ENCODE results near the gene JARID2.

Gene JARID2

GRCh38 chr6:15239616-15240364 is 6.1 kb upstream of the JARID2 start:
- Mint-ChIP-seq H3K36me3 (ENCODE audit: insufficient read depth) (no peaks in the 10 kb centered on the region), H3K4me3 (no peak overlapping the region), H3K27me3 (peaks cover 8% of the 10 kb centered on the region in 2 donors), H3K27ac (no peak overlapping the region), H3K4me1 (ENCODE audit: low read depth in 2 of 2) (peaks cover 0 to 2% of the 10 kb centered on the region in 2 donors), H3K9me3 (no peaks in the 10 kb centered on the region)
- DNase-seq = no peak
- no peak for ATAC-seq (replicated peaks)

DNA sequence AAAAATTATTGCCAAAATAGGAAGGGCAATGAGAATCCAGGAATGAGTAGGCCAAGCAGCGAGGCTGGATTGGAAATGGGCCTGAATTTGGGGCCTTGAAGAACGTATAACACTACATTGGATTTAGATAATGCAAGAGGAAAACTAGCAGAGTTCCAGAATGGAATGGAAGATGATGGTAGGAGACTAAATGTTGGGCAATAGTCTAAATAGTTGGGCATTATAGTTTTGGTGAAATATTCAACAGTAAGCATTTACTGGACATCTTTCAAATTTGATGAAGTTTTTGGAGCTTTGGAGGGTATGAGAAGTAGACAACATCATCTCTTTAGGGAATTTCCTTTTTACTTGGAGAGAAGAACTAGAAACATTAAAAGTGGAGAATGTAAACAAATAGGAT is 3.4 kb upstream of the JARID2 start:
- DNase-seq = no peak

GRCh38 chr6:15242937-15243614 is 2.8 kb upstream of the JARID2 start:
- H3K4me3 Mint-ChIP-seq = no peak overlapping the region
- ATAC-seq (replicated peaks) = no peak
- no peak overlapping the region for H3K27ac Mint-ChIP-seq
- H3K36me3 Mint-ChIP-seq (ENCODE audit: insufficient read depth) = peaks cover 27% of the 10 kb centered on the region
- H3K9me3 Mint-ChIP-seq = no peaks in the 10 kb centered on the region
- peaks cover 13 to 17% of the 10 kb centered on the region in 2 donors for H3K4me1 Mint-ChIP-seq (ENCODE audit: low read depth in 2 of 2)
- no peak for DNase-seq
- peaks cover 0 to 8% of the 10 kb centered on the region in 2 donors for H3K27me3 Mint-ChIP-seq

More for the DNA sequence above, 3.4 kb upstream of the JARID2 start:
- H3K36me3 Mint-ChIP-seq (ENCODE audit: insufficient read depth) = peaks cover 21% of the 10 kb centered on the region
- no peak for ATAC-seq (replicated peaks)
- H3K4me1 Mint-ChIP-seq (ENCODE audit: low read depth in 2 of 2) = peaks cover 12 to 14% of the 10 kb centered on the region in 2 donors
- H3K4me3 Mint-ChIP-seq = no peak overlapping the region
- no peaks in the 10 kb centered on the region for H3K9me3 Mint-ChIP-seq
- H3K27me3 Mint-ChIP-seq = peaks cover 0 to 8% of the 10 kb centered on the region in 2 donors
- H3K27ac Mint-ChIP-seq = no peak overlapping the region

GRCh38 chr6:15243910-15244619 is 1.8 kb upstream of the JARID2 start:
- H3K27ac Mint-ChIP-seq = peak overlapping the region; percentile 90 to 97
- H3K4me1 Mint-ChIP-seq (ENCODE audit: low read depth in 2 of 2) = peaks cover 15 to 21% of the 10 kb centered on the region in 2 donors
- peaks cover 0 to 7% of the 10 kb centered on the region in 2 donors for H3K27me3 Mint-ChIP-seq
- no peaks in the 10 kb centered on the region for H3K9me3 Mint-ChIP-seq
- ATAC-seq (replicated peaks) = no peak
- no peak for DNase-seq
- peak overlapping the region; percentile 96 to 97 for H3K4me3 Mint-ChIP-seq
- H3K36me3 Mint-ChIP-seq (ENCODE audit: insufficient read depth) = peaks cover 37% of the 10 kb centered on the region

- peak; percentile 58 to 62 (median 59) for DNase-seq
Measured at GRCh38 chr6:15244620-15245360, 1.1 kb upstream of the JARID2 start.

GRCh38 chr6:15246217-15246665 is 372 bp downstream of the JARID2 start:
- peaks cover 27 to 41% of the 10 kb centered on the region in 2 donors for H3K4me1 Mint-ChIP-seq (ENCODE audit: low read depth in 2 of 2)
- peaks cover 48% of the 10 kb centered on the region for H3K36me3 Mint-ChIP-seq (ENCODE audit: insufficient read depth)
- DNase-seq (no peak), ATAC-seq (replicated peaks) (no peak)
- peak overlapping the region; percentile 96 to 97 for H3K4me3 Mint-ChIP-seq
- H3K27me3 Mint-ChIP-seq = no peaks in the 10 kb centered on the region
- H3K27ac Mint-ChIP-seq = peak overlapping the region; percentile 90 to 97
- no peaks in the 10 kb centered on the region for H3K9me3 Mint-ChIP-seq

More at GRCh38 chr6:15244620-15245360, 1.1 kb upstream of the JARID2 start:
- Mint-ChIP-seq H3K4me3 (peak overlapping the region; percentile 96 to 97), H3K36me3 (ENCODE audit: insufficient read depth) (peaks cover 42% of the 10 kb centered on the region), H3K27ac (peak overlapping the region; percentile 90 to 97), H3K9me3 (no peaks in the 10 kb centered on the region), H3K27me3 (no peaks in the 10 kb centered on the region), H3K4me1 (ENCODE audit: low read depth in 2 of 2) (peaks cover 22 to 27% of the 10 kb centered on the region in 2 donors)
- peak; percentile 19 for ATAC-seq (replicated peaks)

GRCh38 chr6:15246666-15247499 is 1.0 kb downstream of the JARID2 start:
- Mint-ChIP-seq H3K27me3 (no peaks in the 10 kb centered on the region), H3K27ac (peak overlapping the region; percentile 90 to 97), H3K4me3 (peak overlapping the region; percentile 96 to 97), H3K36me3 (ENCODE audit: insufficient read depth) (peaks cover 48% of the 10 kb centered on the region), H3K4me1 (ENCODE audit: low read depth in 2 of 2) (peaks cover 32 to 48% of the 10 kb centered on the region in 2 donors), H3K9me3 (no peaks in the 10 kb centered on the region)
- peak; percentile 15 to 24 (median 22) for DNase-seq
- no peak for ATAC-seq (replicated peaks)

DNA sequence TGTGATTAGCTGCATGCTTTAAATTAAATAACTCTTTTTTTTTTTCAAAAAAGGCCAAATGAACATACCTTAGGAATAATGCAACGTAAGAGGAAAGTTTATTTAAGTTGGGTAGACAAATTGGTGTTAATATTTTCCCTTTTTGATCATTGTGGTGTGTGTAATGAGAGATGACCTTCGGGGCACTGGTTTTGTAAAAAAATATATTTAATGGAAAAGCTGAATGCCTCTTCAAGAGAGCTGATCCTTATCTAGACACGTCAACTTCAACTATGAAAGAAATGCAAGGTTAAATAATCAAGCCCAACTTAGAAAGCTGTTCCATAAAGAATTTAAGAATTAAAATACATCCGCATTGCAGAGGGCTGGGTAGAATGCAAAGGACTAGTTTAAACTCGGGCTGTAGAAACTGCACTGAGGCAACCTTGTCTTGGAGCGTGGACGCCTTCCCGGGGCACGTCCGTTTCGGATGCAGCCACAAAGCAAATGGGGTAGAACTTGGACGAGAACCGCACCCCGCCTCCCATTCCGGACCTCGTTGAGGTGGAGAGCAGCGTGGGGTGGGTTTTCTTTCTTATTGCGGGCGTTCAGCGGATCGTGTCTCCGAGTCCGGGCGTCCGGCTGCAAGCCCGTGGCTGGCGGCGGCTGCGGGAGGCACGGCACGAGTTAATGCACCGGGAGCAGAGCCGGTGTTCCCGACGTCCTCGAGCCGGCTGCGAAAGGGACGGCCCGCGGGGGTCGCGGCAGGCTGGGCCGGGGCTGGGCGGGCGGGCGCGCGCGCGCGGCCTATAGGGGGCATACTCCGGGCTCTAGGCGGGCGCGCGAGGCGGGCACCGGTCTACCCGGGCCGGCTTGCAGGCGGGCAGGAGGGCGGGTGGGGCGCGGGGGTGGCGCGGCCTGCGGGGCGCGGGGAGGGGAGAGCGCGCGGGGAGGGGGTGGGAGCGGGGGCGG is 1.9 kb downstream of the JARID2 start:
- Mint-ChIP-seq H3K9me3 (no peaks in the 10 kb centered on the region), H3K27ac (peak overlapping the region; percentile 99 to 100), H3K36me3 (ENCODE audit: insufficient read depth) (peaks cover 48% of the 10 kb centered on the region), H3K4me3 (peak overlapping the region; percentile 96 to 97), H3K4me1 (ENCODE audit: low read depth in 2 of 2) (peaks cover 38 to 57% of the 10 kb centered on the region in 2 donors), H3K27me3 (no peaks in the 10 kb centered on the region)
- peak; percentile 16 for ATAC-seq (replicated peaks)
- DNase-seq = peak; percentile 38 to 48 (median 44)

GRCh38 chr6:15248451-15249370 is 2.8 kb downstream of the JARID2 start:
- DNase-seq = peak; percentile 96 to 98 (median 97)
- H3K27ac Mint-ChIP-seq = peak overlapping the region; percentile 99 to 100
- peak overlapping the region; percentile 94 to 97 for H3K4me3 Mint-ChIP-seq
- H3K9me3 Mint-ChIP-seq = no peaks in the 10 kb centered on the region
- peak; percentile 58 for ATAC-seq (replicated peaks)
- no peaks in the 10 kb centered on the region for H3K27me3 Mint-ChIP-seq
- peaks cover 46 to 66% of the 10 kb centered on the region in 2 donors for H3K4me1 Mint-ChIP-seq (ENCODE audit: low read depth in 2 of 2)
- H3K36me3 Mint-ChIP-seq (ENCODE audit: insufficient read depth) = peaks cover 48% of the 10 kb centered on the region

DNA sequence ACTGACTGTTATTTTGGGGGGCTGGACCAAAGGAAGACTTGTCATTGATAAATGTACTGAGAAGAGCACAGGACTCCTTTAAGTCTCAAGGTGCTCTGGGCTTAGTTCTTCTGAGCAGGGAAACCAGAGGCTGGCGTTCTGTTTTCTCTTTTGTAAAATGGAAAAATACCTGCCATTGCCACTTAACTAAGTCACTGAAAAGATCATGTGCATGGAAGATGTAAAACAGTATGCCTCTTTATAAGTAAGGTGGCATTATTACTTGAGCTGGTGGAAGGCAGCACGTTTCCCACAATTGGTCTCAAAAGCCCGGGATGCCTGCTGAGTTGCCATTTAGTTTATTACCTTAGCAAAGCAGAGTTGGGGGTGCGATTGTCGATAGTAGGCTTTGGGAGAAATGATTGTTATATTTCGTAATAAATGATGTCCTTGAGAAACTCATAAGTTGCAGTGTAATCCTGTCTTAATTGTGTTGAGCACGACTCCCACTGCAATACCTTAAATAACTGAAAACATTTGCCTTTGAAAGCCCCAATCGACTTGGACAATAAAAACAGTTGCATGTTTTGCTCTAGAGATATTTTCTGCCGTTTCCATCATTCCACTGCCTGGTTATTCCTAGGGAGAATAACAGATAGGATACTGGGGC is 3.6 kb downstream of the JARID2 start:
- Mint-ChIP-seq H3K4me1 (ENCODE audit: low read depth in 2 of 2) (peaks cover 52 to 74% of the 10 kb centered on the region in 2 donors), H3K9me3 (no peaks in the 10 kb centered on the region), H3K27ac (peak overlapping the region; percentile 99 to 100), H3K36me3 (ENCODE audit: insufficient read depth) (peaks cover 48% of the 10 kb centered on the region), H3K27me3 (no peaks in the 10 kb centered on the region), H3K4me3 (peak overlapping the region; percentile 94 to 97)
- DNase-seq = no peak
- no peak for ATAC-seq (replicated peaks)
